Nucleus accumbens (tissue), 56 donors: ENCODE results near the gene HOXA5.

Source experiments
- DNase-seq, 56 donors: peaks; one replicate each; lab custom pipeline; 2025; lab: John Stamatoyannopoulos, UW

Gene HOXA5

DNA sequence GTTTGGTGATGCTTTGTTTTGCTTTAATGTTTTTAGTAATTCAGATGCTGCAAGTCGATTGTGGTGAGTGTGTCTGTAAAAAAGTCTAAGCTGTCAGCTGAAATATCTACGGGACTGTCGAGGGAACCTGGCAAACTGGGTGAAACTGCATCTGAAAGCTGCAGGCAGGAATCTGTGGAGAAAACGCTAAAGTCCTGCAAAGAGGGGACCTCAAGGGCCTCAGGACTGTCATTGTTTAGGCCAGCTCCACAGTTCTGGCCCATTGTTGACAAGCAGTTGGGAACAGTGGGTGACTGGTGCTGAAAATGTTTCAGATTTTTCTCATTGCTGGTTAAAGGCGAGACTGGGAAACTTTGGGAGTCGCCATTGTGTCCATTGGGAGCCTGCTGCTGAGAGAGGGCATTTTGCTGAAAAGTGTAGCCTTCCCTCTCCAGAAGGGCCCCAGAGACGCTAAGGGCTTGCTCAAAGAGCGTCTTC lies 42.7 kb downstream of the HOXA5 start:
- no peak for DNase-seq

DNA sequence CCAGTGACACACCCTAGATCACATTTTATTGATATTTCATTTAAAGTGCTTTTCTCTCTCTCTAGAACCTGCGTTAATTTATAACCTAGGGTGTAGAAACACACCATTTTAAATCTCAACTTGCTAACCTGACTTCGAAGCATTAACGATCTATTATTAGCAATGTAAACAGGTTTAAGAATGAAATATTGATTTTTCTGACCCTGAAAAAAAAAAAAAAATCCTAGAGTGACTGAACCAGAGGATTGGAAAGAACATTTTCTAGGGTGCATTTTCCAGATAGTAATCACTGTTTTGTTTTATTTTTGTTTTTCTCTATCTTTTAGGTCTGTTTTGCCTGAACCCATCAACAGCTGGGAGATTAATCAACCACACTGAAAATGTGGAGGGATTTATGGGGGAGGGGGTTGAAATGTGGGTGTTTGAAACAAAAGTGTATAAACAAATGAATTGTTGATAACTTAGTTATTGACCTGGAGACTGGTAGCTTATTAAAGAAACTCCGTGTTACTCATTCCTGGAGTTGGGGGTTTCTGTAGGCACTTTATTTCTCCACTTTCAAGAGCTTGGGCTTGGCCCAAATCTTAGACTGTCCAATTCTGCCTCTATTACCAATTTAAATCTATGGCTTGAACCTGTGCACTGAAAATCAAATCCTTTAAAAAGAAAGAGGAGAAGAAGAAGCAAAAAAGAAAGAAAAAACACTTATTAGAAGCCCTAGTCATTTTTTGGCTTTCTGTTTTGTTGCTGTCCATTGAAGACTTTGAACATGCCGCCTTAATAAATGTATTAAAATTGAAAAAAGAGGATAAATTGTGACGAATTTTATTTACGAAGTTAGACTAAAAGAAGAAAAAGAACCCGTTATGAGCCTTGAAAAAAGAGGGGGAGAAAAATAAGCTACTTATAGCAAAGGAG lies 43.8 kb downstream of the HOXA5 start:
- DNase-seq: no peak

DNA sequence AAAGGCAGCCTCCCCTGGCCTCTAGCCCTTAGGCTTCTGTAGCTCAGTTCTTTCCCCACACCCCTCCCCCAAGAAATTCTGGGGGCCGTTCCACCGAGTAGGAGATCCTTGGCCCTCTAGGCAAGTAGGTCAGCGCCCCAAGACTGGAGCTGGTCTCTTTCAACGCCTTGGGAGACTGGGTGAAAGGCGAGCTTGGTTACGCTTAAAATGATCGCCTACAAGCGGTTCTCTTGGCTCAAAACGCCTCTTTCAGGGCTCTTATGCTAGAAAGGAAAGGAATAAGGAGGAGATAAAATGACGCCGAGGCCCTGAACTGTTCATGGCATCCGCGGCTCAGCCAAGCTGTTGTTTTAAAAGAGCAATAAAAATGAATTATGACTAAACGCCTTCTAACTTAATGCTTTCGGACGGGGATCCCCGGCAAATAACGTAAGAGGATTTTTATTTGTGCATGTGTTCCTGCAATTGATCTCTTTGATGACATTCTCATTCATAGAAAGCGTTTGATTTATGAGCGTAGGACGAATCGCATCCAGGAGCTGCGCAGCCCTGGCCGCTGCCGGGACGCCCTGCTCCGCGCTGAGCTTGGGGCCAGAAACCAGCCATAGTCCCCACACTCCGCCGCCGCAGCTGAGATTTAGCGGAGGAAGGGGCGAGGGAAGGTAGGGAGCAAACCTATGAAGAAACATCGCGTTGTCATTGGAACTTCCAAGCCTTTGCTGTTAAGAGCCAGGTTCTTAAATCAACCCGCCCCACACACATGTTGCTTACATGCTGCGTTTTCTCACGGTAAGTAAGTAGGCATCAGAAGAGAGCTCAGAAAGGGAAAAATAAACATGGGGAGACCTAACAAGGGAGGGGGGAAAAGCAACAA lies 44.7 kb downstream of the HOXA5 start:
- DNase-seq: no peak

DNA sequence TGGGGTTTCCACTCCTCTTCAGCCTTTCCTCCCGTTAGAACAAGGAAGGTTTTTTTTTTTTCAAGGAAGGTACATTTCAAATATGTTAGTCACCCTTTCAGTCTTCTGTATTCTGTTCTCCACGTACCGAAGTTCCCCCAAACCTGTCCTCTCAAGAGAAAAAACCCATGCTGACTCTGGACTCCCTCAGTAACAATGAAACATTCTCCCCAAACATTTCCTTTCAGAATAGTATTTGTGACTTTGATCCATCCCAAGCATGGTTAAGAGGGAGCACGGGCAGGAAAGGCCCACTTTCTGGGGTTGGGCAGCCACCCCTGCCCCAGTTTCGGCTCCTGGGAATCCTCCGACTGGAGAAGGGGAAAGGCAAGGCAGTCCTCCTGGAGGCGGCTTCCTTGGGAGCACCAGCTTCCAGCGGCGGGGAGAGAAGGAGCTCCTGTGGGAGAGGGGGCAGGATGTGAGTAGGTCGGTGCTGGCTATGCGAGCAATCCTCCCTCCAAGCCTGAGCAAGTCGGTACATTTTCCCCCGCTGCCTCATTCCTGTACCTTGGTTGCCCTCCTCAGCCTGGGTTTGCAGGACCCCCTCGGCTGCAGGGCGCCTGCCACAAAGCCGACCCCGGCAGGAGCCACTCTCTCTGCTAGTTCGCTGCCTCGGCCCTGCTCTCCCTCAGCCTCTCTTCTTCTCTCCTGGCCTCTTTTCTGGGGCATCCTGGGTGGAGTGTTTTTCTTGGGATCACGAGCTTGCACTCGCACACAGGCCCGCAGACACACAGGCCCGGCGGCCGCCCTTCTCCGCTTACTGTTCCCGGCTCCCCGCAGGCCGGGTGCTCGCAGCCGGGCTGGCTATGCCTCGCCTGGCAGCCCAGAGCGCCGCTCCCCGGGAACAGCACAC lies 45.5 kb downstream of the HOXA5 start:
- no peak for DNase-seq

DNA sequence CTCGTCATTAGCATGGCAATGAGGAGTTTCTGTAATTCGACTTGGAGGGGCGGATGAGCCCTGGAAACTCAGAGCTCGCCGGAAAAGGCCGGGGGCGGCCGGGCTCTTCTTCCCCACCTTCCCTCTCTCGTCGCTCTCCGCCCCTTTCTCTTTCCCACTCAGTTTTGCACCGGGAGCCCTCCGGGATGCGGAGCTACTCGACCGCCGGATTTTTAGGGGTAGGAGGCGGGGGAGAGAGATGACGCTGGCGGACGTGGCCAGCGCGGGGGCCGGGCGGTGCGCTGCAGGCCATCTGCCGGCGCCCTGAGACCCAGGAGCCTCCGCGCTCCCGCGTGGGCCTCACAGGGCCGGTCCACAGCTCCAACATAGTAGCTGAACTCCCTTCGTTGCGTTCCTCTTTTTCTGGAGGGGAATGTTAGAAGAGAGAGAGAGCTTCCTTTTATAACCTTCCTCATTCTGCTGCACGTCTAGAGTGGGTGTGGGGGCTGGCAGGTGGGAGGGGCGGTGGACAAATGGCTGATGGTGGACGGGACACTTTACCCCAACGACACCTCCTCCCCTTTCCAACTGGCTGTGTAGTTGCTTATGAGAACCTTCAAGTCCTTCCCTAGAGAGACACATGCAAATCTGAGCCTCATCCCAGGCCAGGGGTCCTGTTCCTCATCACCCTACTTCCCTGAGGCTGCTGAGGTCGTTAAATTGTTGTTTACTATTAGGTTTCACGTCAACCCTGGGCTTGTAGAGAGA lies 46.5 kb downstream of the HOXA5 start:
- no peak for DNase-seq

DNA sequence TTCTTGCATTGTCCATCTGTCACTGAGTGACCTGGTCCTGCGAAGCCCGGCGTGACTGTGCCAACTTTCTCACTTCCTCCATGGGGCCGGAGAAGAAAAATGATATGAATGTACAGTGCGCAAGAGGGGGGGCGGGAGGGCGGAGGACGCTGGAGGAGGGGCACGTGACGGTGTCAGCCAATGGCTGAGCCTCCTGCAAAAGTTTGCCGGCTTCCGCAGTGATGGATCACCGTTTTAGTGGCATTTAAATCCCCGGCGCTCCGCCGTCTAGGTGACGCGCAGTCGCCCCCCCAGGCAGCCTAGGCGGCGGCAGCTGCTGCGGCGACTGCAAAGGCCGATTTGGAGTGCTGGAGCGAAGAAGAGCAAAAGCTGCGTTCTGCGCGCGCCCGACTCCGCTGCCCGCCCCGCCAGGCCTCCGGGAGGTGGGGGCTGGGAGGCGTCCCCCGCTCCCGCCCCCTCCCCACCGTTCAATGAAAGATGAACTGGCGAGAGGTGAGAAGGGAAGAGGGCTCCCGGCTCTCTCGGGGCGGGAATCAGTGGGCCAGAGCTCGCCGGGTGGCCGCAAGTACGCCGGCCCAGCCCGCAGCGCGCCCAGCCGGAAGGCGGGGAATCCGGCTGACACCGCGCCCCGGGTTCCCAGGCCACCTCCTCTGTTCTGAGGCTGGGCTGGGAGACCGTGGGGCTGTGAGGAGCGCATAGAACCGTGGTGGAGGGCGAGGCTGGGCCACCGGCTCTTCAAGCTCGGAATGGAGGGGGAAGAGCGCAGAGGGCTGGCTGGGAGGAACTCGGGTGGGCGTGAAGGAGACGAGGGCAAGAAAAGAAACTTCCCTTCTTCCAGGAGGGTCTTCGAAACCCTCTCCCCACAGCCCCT lies 47.3 kb downstream of the HOXA5 start, which contains the start of gene HOXA1:
Gene HOXA1, minus strand, starts transcription at position 104 of the 871 bp plus-strand sequence. Its CDS starts 88 bp downstream, at position 16.
- peak in 3 of 56 donors; percentile 3 to 14 (median 3) for DNase-seq

DNA sequence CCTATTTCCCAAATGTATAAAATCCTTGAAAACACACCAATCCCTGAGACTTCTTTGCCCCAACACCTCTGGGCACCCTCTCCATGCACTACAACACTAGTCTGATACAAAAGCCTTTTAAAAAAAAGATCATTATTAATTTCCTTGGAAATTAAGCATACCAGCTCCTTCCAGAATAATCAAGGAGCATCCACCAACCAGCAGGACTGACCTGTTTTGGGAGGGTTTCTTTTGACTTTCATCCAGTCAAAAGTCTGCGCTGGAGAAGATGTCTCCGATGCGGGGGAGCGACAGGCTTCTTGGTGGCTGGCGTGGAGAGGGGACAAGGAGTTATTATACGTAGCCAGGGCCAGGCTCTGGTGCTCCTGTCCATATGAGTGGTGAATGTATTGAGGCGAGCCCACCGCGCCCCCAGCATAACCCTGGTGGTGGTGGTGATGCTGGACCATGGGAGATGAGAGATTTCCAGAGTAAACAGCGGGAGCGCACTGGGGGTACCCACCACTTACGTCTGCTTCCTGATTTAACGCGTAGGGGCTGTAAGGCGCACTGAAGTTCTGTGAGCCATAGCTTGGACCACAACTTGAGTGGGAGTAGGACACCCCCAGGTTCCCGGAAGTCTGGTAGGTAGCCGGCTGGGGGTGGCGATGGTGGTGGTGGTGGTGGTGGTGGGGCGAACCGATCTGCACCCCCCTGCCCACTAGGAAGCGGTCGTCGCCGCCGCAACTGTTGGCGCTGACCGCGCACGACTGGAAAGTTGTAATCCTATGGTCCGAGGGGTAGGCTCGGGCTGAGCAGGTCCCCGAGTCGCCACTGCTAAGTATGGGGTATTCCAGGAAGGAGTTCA lies 48.2 kb downstream of the HOXA5 start:
- no peak for DNase-seq

DNA sequence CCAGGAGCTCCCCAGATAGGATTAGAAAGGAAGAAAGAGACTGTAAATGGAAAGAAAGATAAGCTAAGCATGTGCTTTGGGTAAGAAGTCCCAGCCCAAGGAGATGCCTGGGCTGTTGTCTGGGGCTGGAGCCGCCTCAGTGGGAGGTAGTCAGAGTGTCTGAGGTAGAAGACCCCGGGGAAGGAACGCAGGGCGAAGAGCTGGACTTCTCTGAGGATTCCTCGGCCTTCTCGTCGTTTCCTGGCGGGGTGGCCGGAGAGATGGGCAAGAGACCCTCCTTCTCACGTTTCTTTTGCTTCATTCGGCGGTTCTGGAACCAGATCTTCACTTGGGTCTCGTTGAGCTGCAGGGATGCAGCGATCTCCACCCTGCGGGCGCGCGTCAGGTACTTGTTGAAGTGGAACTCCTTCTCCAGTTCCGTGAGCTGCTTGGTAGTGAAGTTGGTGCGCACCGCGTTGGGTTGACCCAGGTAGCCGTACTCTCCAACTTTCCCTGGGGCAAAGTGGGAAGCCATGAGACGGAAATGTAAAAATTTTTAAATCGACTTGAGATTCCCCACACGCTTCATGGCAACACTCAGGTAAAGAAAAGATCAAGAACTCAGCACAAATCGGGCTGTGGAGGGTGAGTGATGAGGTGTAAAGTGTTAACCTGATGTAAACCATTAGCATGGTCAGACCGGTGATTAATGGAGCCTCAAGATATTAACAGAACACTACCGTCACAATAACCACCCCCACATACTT lies 49.0 kb downstream of the HOXA5 start:
- DNase-seq: no peak

DNA sequence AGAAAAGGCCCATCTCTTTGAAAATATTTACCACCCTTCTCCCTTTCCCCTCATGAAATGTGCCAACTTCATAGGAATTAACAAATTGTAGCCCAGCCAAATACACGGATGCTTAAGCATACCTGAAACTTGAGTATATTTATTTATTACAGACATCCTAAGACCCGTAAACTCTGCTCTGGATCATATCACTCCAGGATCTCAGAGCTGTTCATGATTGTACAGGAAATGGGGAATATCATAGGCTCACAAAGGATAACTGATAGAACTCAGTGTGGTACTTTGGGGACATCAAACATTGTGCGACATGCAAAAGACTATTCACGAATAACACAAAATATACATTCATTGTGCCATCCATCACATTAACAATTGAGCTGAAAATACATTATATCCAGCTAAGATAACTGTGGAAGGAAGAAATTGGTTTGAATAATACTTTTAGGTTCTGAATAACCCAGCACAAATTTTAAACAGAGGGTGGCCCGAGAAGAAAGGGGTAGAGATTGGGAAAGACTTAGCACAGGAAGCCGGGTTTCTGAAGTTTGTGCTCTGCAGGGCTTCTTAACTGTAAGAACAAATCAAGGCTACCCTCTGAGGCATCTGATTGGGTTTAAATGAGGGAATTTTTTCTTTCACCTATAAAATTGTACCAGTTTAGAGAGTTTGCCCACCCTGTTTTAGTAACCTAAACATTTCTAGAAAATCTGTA lies 50.1 kb downstream of the HOXA5 start:
- no peak for DNase-seq

DNA sequence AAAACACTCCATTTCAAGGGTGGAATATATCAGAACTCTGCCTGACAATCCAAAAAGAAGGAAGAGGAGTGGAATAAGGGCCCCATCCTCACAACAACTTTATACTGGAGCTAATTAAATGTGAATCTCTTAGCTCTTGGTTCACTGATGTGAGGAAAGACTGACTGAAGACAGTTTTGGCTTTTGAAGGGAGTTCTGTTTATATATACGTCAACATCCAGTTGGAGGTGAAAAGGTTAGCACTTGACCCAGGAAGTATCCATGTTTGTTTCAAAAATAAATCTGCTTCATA lies 50.7 kb downstream of the HOXA5 start:
- DNase-seq: no peak

DNA sequence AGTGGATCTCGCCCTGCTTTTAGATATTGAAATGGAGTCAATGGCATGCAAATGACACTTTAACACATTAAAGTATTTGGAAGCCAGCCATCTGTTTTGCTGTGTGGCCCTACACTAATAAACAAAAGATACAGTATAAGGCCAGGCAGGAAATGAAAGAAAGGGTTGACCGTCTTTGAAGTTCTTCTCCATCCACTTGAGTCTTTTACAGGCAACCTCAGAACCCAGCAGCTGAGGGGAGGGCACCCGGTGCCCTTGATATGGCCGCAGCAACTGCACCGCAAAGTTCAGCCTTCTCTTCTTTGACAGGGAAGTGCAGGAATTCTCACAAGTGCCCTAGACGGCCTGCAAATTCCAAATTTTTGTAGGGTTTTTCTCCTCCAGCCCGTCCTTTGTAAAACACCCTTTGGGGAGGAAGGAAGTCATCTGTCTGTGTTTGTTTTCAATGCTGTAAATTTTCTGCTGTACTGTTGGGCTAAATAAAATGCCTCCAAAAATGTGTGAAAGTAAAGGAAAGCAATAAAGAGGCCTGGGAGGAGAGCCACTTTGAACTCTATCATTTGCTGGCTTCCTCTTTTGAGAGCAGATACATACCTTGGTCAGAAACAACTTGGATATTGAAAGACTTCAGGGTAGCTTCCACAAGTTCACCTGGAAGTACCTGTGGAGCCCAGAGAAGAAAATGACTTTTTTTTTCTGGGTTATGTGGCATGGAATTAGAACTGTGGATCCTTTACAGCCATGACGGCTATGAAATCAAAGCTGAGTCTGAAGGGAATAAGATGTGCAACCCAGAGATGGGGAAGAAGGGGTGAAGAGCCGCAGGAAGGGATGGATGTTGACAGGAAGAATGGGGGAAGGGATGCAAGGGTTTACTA lies 51.3 kb downstream of the HOXA5 start:
- no peak for DNase-seq

DNA sequence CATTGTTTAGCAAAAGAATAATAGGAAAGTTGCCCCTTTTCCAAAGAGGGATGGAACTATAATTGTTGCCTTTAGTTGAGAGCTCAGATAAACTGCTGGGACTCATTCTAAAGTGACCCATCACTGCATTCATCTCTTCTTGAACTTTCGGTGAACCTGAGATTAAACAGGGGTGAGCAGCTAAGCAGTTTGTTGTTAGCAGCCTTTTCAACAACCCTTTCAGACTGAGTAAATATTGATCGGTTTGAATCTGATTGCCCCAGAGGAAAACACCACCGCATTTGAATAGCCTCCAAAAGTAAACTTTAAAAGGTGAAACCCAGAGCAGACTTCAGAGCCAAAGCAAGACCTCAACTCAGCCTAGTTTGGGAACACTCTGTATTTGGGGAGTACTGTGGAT lies 52.4 kb downstream of the HOXA5 start:
- DNase-seq: no peak
